GM21825 (cell line): ENCODE measurements around the gene TXNRD3.

ENCODE experiments used
- ATAC-seq: cut with Tn5 transposase; IDR thresholded peaks from one replicate; pipeline ENCODE4 v1.9.1; 2021; ENCODE audit warnings: mild to moderate bottlenecking, moderate library complexity; ENCODE audit not compliant: unreplicated experiment

Gene TXNRD3

GRCh38 chr3:126654571-126655383 lies at the start of gene TXNRD3:
Gene TXNRD3, minus strand, starts transcription at chr3:126655124.
- ATAC-seq = no peak

- peak; percentile 98 for ATAC-seq
These were observed 48.9 kb upstream of the TXNRD3 start, which contains the start of gene CHCHD6 for GRCh38 chr3:126703512-126704493. Gene CHCHD6, plus strand, starts transcription at chr3:126704240. Its CDS starts 73 bp downstream, at chr3:126704313.

GRCh38 chr3:126699011-126699410 lies 44.1 kb upstream of the TXNRD3 start:
- no peak for ATAC-seq

- no peak for ATAC-seq
These were observed 41.9 kb upstream of the TXNRD3 start for GRCh38 chr3:126696701-126697267.

- ATAC-seq = no peak
These were observed 39.0 kb upstream of the TXNRD3 start for GRCh38 chr3:126693921-126694320.

- ATAC-seq = no peak
These were observed 37.9 kb upstream of the TXNRD3 start for GRCh38 chr3:126692858-126693257.

- ATAC-seq = no peak
These were observed 36.8 kb upstream of the TXNRD3 start for GRCh38 chr3:126691765-126692164.

- ATAC-seq = no peak
These were observed 30.6 kb upstream of the TXNRD3 start for GRCh38 chr3:126685493-126685892.

GRCh38 chr3:126685021-126685420 lies 30.1 kb upstream of the TXNRD3 start:
- ATAC-seq = no peak

GRCh38 chr3:126684218-126684751 lies 29.4 kb upstream of the TXNRD3 start:
- no peak for ATAC-seq

- no peak for ATAC-seq
These were observed 28.1 kb upstream of the TXNRD3 start for GRCh38 chr3:126683069-126683468.

GRCh38 chr3:126682009-126682408 lies 27.1 kb upstream of the TXNRD3 start:
- no peak for ATAC-seq

- ATAC-seq = no peak
These were observed 25.7 kb upstream of the TXNRD3 start for GRCh38 chr3:126680667-126681055.

- no peak for ATAC-seq
These were observed 25.1 kb upstream of the TXNRD3 start for GRCh38 chr3:126679831-126680666.

GRCh38 chr3:126679318-126679751 lies 24.4 kb upstream of the TXNRD3 start:
- no peak for ATAC-seq

GRCh38 chr3:126678693-126679317 lies 23.9 kb upstream of the TXNRD3 start:
- ATAC-seq = no peak

- ATAC-seq = no peak
These were observed 23.1 kb upstream of the TXNRD3 start for GRCh38 chr3:126677862-126678503.

- ATAC-seq = no peak
These were observed 22.2 kb upstream of the TXNRD3 start for GRCh38 chr3:126676919-126677705.
